ENCODE measurements around the gene EIF2A.

Gene EIF2A

DNA sequence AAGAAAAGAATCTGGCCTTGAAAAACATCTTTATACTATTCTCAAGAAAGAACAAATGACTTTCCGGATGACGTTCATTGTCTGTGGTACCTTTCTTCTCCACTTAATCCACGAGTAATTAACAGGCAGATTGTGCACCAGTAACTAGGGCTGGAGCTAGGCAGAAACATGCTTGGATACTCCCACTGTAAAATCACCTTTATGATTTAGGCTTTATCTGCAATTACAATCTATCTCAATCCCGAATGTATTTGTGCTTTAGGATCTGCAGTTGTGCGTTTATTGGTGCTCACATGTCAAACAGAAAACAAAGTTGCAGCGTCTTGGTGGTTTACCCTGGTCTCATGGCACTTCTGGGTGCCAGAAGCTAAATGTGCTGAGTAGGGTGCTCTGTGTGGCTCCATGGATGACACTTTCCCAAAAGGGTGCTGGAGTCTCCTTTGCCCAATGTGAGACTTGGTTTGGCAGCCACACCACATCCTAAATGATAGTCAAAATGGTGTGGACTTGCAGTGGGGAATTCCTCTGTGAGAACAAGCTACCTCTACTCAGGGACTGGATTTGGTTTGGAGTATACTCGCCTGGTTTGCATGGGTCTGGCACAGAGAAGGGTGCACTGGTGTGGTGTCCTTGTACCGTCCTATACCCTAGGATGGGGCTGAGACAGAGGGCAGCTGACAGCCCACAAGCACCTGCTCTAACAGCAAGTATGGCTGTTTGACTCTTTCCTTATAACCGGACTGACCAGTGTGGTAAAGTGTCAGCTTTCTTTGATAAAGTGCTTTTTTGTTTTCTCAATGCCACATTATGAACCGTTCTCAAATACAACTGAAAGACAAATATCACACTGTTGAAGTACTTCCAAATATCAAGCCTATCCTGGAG, 8.0 kb upstream of the EIF2A start:
- TF ChIP-seq, protein P1, sequence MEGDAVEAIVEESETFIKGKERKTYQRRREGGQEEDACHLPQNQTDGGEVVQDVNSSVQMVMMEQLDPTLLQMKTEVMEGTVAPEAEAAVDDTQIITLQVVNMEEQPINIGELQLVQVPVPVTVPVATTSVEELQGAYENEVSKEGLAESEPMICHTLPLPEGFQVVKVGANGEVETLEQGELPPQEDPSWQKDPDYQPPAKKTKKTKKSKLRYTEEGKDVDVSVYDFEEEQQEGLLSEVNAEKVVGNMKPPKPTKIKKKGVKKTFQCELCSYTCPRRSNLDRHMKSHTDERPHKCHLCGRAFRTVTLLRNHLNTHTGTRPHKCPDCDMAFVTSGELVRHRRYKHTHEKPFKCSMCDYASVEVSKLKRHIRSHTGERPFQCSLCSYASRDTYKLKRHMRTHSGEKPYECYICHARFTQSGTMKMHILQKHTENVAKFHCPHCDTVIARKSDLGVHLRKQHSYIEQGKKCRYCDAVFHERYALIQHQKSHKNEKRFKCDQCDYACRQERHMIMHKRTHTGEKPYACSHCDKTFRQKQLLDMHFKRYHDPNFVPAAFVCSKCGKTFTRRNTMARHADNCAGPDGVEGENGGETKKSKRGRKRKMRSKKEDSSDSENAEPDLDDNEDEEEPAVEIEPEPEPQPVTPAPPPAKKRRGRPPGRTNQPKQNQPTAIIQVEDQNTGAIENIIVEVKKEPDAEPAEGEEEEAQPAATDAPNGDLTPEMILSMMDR (IDR thresholded peaks at IDR 0.05; ENCODE audit: unreplicated experiment in 3 of 3) = no peak
- H3K27ac Mint-ChIP-seq = no peak overlapping the region
- H3K9me3 Mint-ChIP-seq = no peaks in the 10 kb centered on the region
- no peak overlapping the region for H3K4me3 Mint-ChIP-seq
- H3K4me1 Mint-ChIP-seq = no peaks in the 10 kb centered on the region
- peaks cover 11% of the 10 kb centered on the region for H3K36me3 Mint-ChIP-seq (ENCODE audit: low read depth)
- no peaks in the 10 kb centered on the region for H3K27me3 Mint-ChIP-seq (ENCODE audit: low read depth)

DNA sequence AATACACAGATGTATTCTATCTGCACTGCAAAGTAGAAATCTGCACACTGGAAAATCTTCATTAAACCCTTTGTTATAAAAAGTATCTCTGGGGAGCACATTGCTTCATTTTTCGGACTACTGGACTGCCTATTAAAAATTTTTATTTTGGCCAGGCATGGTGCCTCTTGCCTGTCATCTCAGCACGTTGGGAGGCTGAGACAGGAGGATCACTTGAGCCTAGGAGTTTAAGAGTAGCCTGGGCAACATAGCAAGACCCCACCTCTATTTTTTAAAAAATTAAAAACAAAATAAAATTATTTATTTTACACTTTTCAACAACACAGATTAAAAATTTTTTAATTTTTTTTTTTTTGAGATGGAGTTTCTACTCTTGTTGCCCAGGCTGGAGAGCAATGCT, 6.3 kb upstream of the EIF2A start:
- H3K4me1 Mint-ChIP-seq = peaks cover 9% of the 10 kb centered on the region
- no peaks in the 10 kb centered on the region for H3K9me3 Mint-ChIP-seq
- H3K4me3 Mint-ChIP-seq = no peak overlapping the region
- TF ChIP-seq, protein P1 (IDR thresholded peaks at IDR 0.05; ENCODE audit: unreplicated experiment in 3 of 3) = no peak
- H3K36me3 Mint-ChIP-seq (ENCODE audit: low read depth) = peaks cover 11% of the 10 kb centered on the region
- no peaks in the 10 kb centered on the region for H3K27me3 Mint-ChIP-seq (ENCODE audit: low read depth)
- H3K27ac Mint-ChIP-seq = no peak overlapping the region

DNA sequence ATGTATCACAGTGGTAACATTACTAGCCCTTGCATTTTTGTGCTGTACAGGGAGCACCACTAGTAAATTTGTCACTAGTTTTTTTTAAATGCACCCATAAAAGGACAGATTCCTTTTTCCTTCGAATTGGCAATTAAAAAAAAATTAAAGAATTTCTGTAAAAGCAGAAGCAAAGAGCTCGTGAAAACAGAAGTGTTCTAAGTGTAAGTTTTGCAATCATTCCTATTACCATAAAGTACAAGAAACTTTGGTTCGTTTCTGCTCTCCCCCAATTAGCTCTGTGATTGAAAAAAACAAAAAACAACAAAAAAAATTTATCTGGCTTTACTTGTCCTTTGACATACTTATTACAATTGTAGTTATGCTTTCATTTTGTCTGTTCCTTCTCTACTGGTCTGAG, 5.6 kb upstream of the EIF2A start:
- peaks cover 11% of the 10 kb centered on the region for H3K36me3 Mint-ChIP-seq (ENCODE audit: low read depth)
- H3K27me3 Mint-ChIP-seq (ENCODE audit: low read depth) = no peaks in the 10 kb centered on the region
- TF ChIP-seq, protein P1 (IDR thresholded peaks at IDR 0.05; ENCODE audit: unreplicated experiment in 3 of 3) = no peak
- peaks cover 9% of the 10 kb centered on the region for H3K4me1 Mint-ChIP-seq
- no peak overlapping the region for H3K4me3 Mint-ChIP-seq
- no peak overlapping the region for H3K27ac Mint-ChIP-seq
- no peaks in the 10 kb centered on the region for H3K9me3 Mint-ChIP-seq

DNA sequence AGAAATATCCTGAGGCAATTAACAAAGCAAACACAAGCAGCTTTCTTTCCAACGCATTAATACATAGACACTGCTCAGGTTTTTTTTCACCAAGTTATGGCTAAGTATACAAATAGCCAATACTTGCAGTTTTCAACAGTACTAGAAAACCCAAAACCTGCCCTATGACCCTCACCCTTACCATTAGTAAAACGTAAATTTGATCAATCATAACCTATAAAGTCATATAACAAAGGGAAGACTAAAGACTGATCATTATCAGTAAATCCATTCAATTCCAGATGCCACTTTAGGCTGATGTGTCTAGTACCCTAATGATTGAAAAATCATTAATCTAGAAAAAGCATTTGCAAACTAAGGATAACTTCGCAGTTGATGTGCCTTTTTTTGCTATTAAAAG, 3.5 kb upstream of the EIF2A start:
- H3K27me3 Mint-ChIP-seq (ENCODE audit: low read depth) = no peaks in the 10 kb centered on the region
- H3K27ac Mint-ChIP-seq = no peak overlapping the region
- peaks cover 11% of the 10 kb centered on the region for H3K36me3 Mint-ChIP-seq (ENCODE audit: low read depth)
- no peaks in the 10 kb centered on the region for H3K9me3 Mint-ChIP-seq
- TF ChIP-seq, protein P1 (IDR thresholded peaks at IDR 0.05; ENCODE audit: unreplicated experiment in 3 of 3) = no peak
- H3K4me3 Mint-ChIP-seq = peak overlapping the region in 1 of 3 experiments; percentile 29
- peaks cover 25% of the 10 kb centered on the region for H3K4me1 Mint-ChIP-seq

DNA sequence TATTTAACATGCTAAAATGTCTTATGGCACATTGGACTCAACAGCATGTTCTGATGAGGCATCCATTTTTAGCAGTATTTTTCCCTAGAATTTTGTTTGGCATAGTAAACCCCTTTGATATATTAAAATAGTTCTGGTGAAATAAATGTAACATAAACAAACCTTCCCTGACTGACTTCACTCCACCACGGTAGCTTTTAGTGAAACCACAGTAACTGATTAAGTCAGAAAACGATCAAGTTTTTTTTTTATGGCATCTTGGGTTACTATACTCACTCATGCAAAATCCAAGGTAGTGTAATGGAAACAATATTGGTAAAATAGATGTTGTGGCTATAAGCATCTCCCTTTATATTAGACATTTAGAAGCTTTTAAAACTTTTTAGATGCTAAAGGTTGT, 3.1 kb upstream of the EIF2A start:
- peaks cover 29% of the 10 kb centered on the region for H3K4me1 Mint-ChIP-seq
- no peak overlapping the region for H3K27ac Mint-ChIP-seq
- H3K9me3 Mint-ChIP-seq = no peaks in the 10 kb centered on the region
- H3K4me3 Mint-ChIP-seq = no peak overlapping the region
- peaks cover 11% of the 10 kb centered on the region for H3K36me3 Mint-ChIP-seq (ENCODE audit: low read depth)
- H3K27me3 Mint-ChIP-seq (ENCODE audit: low read depth) = no peaks in the 10 kb centered on the region
- TF ChIP-seq, protein P1 (IDR thresholded peaks at IDR 0.05; ENCODE audit: unreplicated experiment in 3 of 3) = no peak

DNA sequence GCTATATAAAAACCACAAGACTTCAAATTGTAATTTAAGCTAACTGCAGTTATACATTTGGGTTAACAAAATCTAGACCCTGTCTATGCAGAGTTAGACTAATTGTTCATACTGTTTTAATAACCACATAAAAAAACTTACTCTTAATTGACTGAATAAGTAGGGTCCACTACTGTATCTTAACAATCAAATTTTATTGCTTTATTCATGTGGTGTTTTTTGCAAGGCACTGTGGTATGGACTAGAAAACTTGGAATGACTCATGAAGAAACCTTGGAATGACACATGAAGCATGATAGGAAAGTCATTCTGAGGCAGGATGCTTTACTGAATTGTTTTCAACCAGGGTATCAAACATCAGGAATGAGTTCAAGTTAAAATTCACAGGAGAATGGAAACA, 2.5 kb upstream of the EIF2A start:
- H3K27ac Mint-ChIP-seq = peak overlapping the region; percentile 31 to 95 (median 49)
- no peaks in the 10 kb centered on the region for H3K27me3 Mint-ChIP-seq (ENCODE audit: low read depth)
- H3K9me3 Mint-ChIP-seq = no peaks in the 10 kb centered on the region
- peaks cover 11% of the 10 kb centered on the region for H3K36me3 Mint-ChIP-seq (ENCODE audit: low read depth)
- H3K4me3 Mint-ChIP-seq = peak overlapping the region; percentile 87 to 100 (median 88)
- peaks cover 31% of the 10 kb centered on the region for H3K4me1 Mint-ChIP-seq
- TF ChIP-seq, protein P1 (IDR thresholded peaks at IDR 0.05; ENCODE audit: unreplicated experiment in 3 of 3) = no peak
